CD4-positive, alpha-beta T cell treated with Interleukin-12 subunit alpha and Interleukin-12 subunit beta, for 1 hour (primary cell): Measurements from ENCODE around the gene FAM78A.
"Not testable (repeated sequence)": the region's sequence is repeated elsewhere in the genome, so short reads cannot be mapped to it uniquely, and the experiment has no call there.

Experiments used
- DNase-seq: peaks from one replicate; pipeline ENCODE4 v3.0.0-alpha.2; 2020

Gene FAM78A

DNA sequence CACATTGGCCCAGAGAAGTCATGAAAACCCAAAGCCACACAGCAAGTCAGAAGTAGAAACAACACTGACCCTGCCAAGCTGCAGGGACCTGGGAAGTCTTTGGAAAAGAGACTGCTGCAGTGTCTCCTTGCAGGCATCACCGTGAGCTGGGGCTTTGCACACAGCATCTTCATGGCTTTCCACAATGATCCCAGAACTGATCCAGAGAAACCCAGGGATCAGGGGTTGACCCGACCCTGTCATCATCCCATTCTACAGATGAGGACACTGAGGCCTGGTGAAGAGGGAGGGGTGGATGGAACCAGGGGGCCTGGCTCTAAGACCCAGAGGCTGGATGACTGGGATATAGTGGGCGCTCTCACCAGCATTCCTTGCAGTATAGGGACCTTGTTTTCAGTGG, 4.3 kb upstream of the FAM78A start:
- no peak for DNase-seq

DNA sequence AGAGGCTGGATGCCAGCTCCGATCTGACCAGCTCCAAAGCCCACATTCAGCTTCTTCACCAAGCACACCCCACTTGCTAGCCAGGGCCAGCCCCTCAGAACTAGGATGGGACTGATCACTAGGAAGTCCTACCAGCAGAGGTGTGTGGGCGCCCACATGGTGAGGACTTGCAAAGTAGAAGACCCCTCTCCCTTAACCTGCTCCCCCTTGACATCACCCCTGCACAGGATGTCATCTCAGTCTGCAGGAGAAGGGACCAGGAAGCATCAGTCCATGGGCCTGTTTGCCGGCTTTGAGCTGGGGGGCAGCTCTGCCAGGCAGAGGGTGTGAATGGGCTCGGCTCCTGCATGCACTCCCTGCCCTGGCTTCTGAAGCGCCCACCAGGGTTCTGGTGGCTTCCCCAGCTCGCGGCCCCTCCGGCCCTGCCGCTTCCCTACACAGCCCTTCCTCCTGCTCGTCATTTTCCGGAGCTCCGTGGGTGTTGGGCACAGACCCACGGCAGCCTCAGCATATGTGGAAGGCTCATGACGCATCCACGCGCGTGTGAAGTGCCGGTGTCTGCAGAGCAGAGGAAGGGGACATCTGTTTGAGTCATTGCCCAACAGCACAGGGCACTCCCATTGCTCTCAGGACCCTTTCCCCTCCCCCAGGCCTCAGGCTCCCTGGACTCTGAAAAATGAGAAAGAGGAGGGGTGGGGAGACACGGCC, 3.7 kb upstream of the FAM78A start:
- no peak for DNase-seq

DNA sequence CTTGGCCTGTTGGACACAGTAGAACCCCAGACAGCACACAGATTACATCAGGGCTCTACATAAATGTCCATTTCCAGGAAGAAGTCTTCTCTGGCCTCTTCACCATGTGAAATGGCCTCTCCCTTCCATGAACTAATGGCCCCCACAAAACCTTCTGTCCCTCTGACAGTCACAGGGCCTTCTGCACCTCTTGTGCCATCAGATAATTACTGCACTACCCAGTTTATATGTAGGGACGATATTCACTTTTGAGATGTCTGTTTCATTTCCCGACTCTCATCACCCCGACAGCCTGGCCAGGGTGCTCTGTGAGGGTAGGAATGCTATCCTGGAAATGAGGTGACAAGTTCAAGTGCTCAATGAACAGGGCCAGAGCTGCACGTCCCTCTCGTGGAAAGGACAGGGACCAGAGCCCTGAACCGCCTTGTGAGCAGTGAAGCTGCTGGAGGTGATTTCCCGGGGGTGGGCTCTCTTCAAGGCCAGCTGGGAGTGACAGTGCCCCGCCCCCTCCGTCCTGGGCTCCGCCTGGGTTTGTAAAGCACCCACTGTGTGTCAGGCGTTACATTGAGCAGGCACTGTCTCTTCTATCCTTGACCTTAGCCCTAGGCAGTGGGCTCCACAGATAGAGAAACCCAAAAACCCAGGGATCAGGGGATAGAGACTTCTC, 3.0 kb upstream of the FAM78A start:
- no peak for DNase-seq

DNA sequence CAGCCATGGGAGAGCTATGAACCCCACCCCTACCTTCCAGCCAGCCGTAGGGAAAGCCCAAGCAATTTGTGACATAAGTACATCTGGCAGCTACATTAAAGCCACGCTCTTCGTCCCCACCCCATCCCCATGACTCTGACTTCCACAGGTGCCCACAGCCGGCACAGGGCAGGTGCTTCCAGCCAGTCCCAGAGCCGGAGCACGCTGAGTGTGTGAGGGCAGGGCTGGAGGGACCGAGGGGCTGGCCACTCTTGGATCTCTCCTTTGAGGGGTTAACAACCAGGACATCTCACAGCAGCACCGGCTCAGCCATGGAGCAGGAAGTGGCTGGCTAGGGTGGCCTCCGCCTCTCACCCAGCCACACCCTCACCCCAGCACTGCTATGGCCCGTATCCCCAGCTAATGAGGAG, 2.4 kb upstream of the FAM78A start:
- DNase-seq, result peak; percentile 44

DNA sequence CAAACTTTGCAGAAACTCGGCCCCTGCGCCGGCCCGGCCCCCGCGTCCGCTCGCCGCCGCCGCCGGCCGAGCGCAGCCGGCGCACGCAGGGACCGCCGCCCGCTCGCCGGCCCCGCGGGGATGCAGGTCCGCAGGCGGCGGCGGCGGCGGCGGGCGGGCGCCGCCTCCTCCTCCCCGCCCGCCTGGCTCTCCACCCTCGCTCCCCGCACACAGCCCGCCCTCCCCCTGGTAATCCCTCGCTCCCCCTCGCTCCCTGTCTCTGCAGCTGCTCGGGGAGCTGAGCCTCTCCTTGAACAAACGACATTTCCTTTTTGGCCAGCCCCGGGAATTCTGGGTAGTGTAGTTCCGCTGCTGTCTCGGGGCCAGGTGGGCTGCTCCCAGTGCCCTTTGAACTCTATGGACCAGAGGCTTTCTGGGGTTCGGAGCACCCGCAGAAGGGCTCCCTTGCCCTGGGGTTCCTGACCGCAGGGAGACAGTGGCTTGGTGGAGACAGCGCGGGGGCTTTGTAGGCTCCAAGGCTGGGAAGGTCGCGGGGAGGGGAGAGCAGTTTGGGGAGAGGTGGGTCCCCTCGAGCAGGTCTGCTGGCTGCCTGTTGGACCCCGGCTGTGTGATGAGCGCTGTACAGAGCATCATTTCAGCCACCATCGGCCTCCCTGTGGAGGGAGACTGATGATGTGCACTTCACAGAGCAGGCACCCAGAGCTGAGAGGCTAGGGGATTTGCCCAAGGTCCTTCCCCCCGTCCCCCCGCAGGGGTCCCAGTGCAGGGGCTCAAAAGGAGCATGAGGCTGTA, 1.8 kb upstream of the FAM78A start:
- peak; percentile 80 for DNase-seq

DNA sequence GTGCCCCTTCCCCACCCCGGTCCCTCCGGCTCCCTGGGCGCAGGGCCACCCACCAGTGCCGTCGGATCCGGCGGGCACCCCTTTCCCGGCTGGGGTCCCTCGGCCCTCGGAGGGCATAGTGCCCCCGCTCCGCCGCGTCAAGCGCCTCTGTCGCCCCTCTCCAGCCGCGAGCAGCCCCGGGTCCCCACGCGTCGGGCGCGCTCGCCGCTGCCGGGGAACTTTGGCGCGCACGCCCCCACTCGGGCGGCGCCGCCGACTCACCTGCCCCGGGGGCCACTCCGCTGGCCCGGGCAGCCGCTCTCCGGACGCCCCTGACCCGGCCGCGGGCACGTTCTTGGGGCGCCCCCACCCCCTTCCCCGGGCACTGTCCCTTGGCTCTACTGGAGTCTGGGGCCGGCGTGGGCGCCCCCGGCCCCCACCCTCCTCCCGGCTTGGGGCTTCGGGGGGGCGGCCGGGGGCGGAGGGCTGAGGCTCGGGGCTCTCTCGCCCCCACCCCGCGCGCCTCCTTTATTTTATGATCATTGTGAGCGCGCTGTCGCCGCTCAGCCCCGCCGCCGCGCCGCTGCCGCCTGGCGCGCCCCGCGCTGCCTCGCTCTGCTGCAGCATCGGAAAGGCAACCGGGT, 1.1 kb upstream of the FAM78A start:
- no peak for DNase-seq

DNA sequence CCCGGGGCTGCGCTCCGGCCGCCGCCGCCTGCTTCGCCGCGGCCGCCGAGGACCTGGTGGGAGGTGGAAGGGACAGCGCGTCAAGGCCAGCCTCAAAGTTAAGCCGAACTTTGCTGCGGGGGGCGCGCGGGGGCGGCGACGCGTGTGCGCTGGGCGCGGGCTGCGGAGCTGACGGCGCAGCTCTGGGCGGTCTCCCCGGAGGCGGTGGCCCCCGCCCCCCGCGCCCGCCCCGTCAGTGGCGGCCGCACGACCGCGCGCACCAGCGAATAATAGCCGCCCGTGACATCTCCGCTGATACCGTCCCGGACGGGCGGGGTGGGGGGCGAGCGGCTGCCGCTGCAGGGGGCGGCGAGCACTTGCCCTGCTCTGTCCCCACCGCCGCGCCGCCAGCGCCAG, 579 bp upstream of the FAM78A start:
- peak; percentile 52 for DNase-seq

DNA sequence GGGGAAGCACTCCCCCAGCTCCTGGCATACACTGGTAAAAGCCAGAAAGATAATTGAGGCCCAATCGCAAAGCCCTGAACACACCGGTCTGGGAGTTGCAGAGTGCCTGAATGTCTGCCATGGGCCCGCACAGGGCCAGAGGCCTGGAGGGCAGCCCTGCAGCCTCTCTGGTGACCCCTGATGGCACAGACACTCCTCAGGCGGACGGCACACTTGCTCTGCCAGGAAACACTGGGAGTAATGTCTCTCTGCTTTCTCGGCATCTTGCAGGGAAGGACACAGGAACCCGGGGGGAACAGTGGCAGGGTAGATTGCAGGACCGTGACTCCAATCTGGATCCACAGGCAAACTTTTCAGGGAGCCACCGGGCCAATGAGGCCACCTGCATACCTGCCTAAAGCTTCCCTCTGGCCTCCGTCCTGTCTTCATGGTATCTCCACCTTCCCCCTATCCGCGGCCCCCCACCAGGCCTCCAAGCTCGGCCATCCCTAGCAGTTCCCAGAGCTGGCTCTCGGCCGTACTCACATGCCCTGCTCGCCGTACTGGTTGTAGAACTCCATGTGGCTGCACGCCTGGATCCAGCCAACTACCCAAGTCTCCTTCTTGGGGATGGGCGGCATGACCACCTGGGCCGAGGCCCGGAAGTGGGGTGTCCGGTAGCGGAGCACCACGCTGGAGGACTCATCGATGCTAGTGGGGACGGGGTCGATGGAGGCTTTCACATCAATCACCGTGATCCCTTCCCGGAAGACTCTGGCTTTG, 797 bp downstream of the FAM78A start:
- no peak for DNase-seq

DNA sequence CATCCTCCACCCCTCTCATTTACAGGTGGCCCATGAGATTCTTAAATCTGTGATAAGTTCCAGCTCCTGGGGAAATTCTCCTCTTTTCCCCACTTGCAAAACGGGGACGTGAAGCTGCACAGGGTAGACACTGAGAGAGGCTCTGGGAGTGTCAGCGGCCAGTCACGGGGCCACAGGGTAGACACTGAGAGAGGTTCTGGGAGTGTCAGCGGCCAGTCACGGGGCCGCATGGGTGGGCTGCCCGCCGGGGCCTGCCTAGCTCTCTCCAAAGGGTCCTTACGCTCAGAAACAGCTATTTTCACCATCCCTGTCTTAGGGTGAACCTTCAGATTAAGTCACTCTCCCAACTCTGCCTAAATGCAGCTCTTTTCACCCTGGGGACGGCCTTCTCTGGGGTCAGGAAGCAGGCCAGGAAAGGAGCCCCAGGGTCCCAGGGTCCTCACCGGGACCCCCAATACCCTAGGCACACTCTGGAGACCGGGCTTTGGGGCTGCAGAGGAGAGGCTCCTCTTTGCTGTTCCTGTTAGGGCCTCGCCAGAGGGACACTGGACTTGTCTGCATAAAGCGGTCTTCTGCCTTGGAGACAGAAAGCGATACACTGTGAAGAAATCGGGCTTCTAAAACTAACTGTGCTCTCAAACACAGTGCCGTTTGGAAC, 1.5 kb downstream of the FAM78A start:
- no peak for DNase-seq

DNA sequence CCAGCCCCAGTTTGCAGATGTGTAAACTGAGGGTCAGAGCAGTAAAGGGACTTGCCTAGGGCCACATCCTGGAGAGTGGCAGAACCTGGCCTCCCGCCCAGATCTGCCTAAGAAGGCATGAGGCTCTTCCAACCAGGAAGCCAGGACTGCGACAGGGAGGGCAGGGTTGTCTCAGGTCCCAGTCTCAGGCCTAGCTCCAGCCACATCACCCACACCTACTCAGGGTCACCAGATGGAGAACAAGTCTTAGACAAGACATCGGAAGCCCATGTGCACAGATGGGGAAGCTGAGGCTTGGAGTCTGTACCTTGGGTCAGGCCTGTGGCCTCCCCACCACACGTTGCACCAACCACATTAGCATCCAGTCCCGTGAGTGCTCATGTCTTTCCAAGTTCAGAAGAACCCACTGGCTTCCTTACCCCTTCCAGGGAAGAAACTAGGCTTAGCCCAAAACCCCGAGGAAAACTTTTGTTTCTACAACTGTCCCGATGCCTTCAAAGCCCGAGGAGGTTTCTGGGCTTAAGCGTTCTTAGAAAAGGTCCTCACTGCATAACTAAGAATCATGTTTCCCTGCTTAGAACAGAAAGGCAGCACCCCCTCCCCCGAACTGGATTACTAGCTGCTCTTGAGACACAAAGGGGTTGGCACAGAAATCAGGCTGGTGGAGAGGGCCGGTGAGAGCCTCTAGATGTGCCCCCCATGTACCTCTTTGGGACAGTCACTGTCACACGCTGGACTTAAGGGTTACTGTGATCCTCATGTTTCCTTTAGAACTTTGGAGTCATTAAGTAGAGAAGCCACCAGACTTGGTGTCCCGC, 2.2 kb downstream of the FAM78A start:
- no peak for DNase-seq

DNA sequence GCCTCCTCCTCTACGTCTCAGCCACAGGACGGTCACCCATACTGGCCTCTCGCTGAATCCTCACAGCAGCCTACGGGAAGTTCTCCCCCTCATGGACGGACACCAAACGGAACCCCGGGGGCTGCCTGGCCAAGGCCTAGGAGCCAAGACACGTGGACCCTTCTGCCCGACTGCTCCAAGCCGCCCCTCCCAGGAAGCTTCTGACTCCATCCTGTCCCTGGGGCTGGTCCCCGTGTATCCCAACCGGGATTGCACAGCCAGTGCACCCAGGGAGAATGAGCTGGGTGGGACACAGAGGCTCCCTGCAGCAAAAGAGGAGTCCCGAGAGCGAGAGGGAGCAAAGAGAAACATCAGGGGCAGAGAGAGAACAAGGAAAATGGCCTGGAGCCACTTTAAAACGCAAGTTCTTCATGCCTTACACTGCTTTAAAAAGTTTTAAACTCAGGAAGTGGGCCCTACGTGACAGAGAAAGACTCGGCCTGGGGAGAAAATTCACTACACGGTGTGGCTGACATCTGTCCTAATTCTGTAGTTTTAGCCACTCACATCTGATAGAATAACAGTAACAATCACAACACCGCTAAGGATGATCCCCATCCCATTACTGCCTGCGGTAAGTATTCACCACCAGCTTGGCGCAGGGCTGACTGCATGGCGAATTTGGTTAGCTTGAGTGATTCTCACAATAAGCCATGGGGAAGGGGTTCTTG, 3.0 kb downstream of the FAM78A start:
- no peak for DNase-seq

DNA sequence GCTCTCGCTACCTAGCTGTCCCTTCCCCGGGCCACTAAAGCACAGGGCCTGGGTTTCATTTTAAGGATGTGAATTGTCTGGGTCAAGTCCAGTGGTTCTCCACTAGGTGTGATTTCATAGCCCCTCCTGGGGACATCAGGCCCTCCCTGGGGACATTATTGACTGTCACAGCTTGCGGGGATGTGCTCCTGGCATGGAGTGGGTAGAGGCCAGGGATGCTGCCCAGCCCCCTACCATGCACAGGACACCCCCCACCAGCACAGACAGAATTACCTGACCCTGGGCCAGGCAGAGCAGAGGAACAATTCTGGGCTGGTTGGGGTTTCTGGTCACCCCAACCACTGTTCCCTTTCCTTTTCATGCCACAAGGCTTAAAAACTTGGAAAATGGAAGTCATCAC, 4.1 kb downstream of the FAM78A start:
- DNase-seq, result no peak

DNA sequence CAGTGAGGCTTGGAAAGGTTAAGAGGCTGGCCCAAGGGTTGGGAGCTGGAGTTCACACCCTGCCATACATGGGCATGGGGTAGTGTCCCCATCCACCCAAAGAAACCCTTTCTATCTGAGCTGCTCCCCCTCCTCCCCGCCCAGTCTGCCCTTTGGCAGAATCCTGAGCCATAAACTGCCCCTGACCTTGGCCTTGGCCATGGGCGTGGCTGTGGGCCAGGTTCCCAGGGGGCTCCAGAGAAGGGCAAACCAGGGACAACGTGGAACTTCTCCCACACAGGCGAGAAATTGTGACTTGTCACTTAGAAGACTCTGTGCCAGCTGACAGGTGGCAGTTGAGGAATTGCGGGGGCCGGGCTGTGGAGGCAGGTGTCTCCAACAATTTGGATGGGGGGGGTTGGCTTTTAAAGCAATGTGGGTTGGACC, 4.8 kb downstream of the FAM78A start:
- DNase-seq, result no peak

DNA sequence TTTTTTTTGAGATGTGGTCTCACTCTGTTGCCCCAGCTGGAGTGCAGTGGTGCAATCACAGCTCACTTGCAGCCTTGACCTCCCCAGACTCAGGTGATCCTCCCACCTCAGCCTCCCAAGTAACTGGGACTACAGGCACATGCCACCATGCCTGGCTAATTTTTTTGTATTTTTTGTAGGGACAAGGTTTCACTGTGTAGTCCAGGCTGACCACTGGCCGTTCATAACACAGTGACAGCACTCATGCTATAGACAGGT, 5.4 kb downstream of the FAM78A start:
- not testable (repeated sequence) for DNase-seq

DNA sequence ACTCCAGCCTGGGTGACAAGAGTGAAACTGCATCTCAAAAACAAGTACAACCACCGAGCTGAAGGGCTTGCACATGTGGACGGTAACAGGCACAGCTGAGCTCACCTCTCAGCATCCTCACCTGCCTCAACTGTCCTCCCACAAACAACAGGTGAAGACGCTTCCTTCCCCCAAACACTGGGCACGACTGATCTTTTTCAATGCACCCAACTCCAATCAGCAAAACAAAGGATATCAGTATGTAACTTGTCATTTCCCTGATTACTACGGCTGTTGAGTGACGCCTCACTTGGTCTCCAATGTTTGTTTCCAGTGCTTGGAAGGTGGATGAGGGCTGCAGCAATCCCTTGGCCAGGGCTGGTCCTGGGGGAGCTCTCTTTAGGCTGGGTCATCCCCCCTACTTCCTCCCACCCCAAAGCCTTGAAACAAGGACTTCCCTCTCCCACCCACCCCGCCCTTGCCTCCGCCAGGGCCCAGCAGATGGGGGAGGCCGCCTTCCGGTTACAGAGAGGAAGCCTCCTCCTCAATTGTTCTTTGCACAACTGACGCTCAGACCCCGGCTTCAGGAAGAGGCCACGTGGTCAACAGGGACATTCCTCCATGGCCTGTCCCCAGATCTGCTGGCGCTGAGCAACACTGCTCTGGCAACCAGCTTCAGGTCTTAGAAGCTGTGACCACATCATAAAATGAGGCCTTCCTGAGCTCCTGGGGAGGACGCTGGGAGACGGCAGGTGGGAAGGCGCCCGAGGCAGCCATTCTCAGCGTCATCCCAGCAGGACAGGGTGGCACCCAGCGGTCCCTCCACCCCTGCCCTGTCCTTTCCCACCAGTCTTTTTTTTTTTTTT, 5.9 kb downstream of the FAM78A start:
- peak; percentile 62 for DNase-seq

DNA sequence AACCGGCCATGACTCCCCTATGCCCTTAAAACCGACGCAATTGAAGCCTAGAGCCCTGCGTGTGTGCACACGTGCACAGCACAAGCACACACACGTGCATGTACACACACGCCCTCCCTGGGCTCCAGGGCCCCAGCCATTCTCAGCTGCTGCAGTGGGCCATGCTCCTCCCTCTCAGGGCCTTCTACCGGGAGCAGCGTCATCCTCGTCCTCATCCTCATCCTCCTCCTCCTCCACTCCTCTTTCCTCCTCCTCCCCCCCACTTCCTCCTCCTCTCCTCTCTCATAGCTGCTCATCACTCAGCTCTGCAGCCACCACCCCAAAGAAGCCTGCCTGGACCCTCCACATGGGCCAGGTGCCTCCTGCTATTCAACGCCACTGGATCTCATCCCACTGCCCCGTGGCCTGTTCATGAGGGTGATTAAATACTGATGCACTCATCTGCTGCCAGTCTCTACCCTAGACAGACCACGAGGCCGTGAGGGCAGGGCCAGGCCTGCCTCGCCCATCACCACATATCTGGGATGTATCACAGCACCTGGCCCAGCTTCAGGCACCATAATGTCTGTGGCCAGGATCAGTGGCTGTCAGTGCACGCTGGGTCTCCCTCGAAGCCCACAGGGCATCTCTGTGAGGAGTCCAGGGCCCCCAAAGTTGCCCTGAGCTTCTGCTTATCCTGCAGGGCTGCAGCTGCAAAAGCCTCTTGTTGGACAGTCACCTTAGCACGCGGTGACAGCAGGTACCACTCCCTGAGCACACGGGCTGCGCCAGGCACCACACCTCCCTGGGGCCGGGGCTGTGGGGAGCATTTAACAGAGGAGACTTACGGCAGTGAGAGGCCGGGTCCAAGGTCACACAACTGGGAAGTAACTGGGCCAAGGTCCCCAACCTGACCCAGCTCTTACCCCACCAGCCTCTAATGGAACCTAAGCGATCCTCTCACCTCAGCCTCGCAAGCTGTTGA, 9.8 kb downstream of the FAM78A start:
- DNase-seq, result peak; percentile 41

DNA sequence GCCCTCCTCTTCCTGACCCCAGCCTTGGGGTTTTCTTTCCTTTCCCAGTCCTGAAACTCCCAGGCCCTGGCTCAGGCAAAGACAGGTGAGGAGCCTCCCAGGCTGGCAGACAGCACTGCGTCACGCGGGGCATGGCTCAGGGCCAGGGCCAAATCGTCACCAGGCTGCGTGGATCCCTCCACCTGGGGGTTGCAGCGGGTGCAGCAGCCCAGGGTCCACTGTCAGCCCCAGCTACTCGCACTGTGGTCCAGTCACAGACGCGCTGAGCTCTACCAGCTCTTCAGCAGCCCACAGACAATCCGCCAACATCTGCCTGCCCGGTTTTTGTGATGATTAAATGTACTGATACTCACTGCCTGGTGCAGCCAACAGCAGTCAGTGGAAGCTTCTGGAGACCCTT, 12.1 kb downstream of the FAM78A start:
- no peak for DNase-seq

DNA sequence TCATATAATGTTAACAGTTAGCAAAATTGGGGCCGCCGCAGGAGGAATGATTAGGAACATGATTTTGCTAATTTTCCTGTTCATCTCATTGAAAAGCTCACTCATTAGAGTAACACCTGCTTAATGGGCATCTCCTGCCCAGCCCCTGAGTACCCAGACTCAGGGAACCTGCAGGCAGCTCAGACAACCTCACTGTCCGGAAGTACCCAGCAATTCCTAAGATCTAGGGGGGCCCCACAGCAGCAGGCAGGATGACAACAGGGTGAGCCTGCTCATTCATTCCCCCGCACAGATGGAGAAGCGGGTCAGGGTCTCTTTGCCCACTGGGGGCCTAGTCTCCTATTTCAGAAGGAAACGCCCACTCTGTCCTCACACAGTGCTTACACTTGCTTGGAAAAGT, 12.6 kb downstream of the FAM78A start:
- DNase-seq, result no peak

DNA sequence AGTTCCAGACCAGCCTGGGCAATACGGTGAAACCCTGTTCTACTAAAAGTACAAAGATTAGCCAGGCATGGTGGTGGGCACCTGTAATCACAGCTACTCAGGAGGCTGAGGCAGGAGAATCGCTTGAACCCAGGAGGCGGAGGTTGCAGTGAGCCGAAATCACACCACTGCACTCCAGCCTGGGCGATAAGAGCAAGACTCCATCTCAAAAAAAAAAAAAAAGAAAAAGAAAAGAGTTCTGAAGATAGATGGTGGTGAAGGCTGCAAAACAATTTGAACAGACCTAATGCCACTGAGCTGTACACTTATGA, 13.3 kb downstream of the FAM78A start:
- DNase-seq, result not testable (repeated sequence)
